Liver (tissue), 3 donors: Measurements from ENCODE around the gene ULK3.
A peak's percentile ranks its signal among the peaks of the same experiment; 100 is the strongest.

Experiments
- ATF3 ChIP-seq: IDR thresholded peaks from 2 replicates; pipeline ENCODE4 v1.6.1; 2016; ENCODE audit warnings: antibody characterized with exemption
- CTCF ChIP-seq: fragments of 150-350 bp; IDR thresholded peaks from 2 replicates; pipeline ENCODE4 v1.5.1; 2017; ENCODE audit warnings: improper control_type of control experiment, low read depth, low read length; ENCODE audit not compliant: missing input control
- FOXA1 ChIP-seq: IDR thresholded peaks from 2 replicates; pipeline ENCODE4 v1.6.1; 2016; ENCODE audit warnings: antibody characterized with exemption
- RAD21 ChIP-seq, 2 donors: IDR thresholded peaks; 2 replicates each; pipeline ENCODE4 v1.6.1; 2016; ENCODE audit warnings: antibody characterized with exemption in 2 of 2, mild to moderate bottlenecking in 2 of 2
- SP1 ChIP-seq: IDR thresholded peaks from 2 replicates; pipeline ENCODE4 v1.6.1; 2018; ENCODE audit warnings: antibody characterized with exemption, mild to moderate bottlenecking
- TAF1 ChIP-seq: conservative IDR thresholded peaks from 2 replicates; pipeline ENCODE4 v1.6.1; 2016; ENCODE audit warnings: antibody characterized with exemption, mild to moderate bottlenecking
- ZBTB33 ChIP-seq: IDR thresholded peaks from 2 replicates; pipeline ENCODE4 v1.6.1; 2016; ENCODE audit warnings: antibody characterized with exemption
- donor health status: healthy.
- donor health status: healthy.

GRCh38 chr15:74891469-74891868, 48.5 kb upstream of the ULK3 start:
- TF ChIP-seq FOXA1 (no peak), CTCF (no peak), TAF1 (no peak), ZBTB33 (no peak), SP1 (peak; percentile 64), ATF3 (no peak), RAD21 (IDR thresholded peaks at IDR 0.05) (no peak)
